ENCODE measurements around the gene MTHFSD. TPM values are rescaled to one million over a fixed set of nuclear protein-coding genes. Genes with fewer than 3 reads are reported as not detected.

Gene MTHFSD
- total and polyA plus RNA-seq, 2 of the 8 experiments (the other 6 are each of a cell fraction or from before 2014, with no cell fraction given): 7.1 to 9.8 TPM

DNA sequence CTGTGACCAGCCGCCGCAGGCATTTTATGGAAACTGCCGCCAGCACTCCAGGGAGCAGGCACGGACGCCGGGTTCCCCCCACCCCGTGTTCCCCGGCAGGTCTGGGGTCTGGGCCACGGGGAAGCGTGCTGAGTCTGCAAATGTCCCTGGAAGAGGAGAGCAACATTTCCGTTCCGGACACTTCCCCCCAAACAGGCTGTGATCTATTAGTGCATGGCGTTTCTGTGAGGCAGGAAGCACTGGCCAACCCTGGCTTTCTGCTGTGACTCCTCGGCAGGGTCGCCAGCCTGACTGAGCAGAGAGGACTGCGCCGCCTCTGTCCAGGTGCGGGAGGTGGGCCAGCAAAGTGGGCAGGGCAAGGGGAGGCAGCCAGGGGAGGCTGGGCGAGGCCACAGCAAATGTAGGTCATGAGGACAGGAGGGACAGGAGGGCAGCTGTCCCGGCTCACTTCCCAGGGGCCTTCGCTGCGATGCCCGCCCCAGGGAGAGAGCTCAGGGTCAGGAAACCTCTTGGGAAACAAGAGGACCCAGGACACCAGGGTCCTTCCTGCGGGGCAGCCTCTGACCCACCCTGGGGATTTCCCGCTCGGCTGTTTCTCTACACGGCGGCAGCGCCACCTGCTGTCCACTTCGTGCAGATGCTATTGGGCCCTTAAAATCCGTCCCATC lies 35.3 kb downstream of the MTHFSD start:
- Histone ChIP-seq H3K27ac (ENCODE audit: low read depth, low read length) (no peak overlapping the region), H3K4ac (replicated peaks; ENCODE audit: insufficient read length, low read depth, low read length) (peak overlapping the region; percentile 23), H4K8ac (ENCODE audit: extremely low read depth, insufficient read depth, low read length) (peak overlapping the region; percentile 72; the same call in 1 of the 2 replicates), H3K79me2 (ENCODE audit: control insufficient read depth in 1 of 2, insufficient read depth in 2 of 2, low read length in 2 of 2) (no peaks in the 10 kb centered on the region), H4K91ac (replicated peaks; ENCODE audit: insufficient read length, low read length) (no peak overlapping the region), H3K18ac (ENCODE audit: extremely low read depth, low read length) (no peak overlapping the region; the same call in 1 of the 2 replicates), H2AFZ (ENCODE audit: low read length) (no peak overlapping the region), H3K36me3 (ENCODE audit: control insufficient read depth in 2 of 4, insufficient read depth in 4 of 4, low read length in 3 of 4) (no peaks in the 10 kb centered on the region), H2BK12ac (ENCODE audit: low read depth, low read length) (no peak overlapping the region), H3K23me2 (ENCODE audit: low read depth, low read length) (no peaks in the 10 kb centered on the region; the same call in 1 of the 2 replicates), H3K23ac (ENCODE audit: insufficient read length) (no peak overlapping the region), H3K9ac (replicated peaks in 1 of 4; ENCODE audit: extremely low read depth in 1 of 4, low read depth in 3 of 4, low read length in 3 of 4) (no peak overlapping the region), H2BK15ac (ENCODE audit: low read length) (no peak overlapping the region; the same call in 1 of the 2 replicates), H3K79me1 (ENCODE audit: low read depth, low read length) (no peaks in the 10 kb centered on the region), H3K56ac (replicated peaks; ENCODE audit: insufficient read length, low read depth, low read length) (no peak overlapping the region), H3K27me3 (replicated peaks in 1 of 4; ENCODE audit: control insufficient read depth in 3 of 4, extremely low read depth in 1 of 4, insufficient read depth in 3 of 4, low read length in 3 of 4) (peaks cover 41 to 55% (median 47%) of the 10 kb centered on the region in 4 experiments), H2BK120ac (replicated peaks; ENCODE audit: low read depth, low read length) (no peak overlapping the region), H3K4me3 (ENCODE audit: extremely low read depth in 1 of 4, insufficient read depth in 2 of 4, low read depth in 3 of 4, low read length in 4 of 4) (no peak overlapping the region), H2AK5ac (ENCODE audit: low read depth, low read length) (no peak overlapping the region), H3K14ac (ENCODE audit: insufficient read length) (no peak overlapping the region), H4K20me1 (replicated peaks in 1 of 2; ENCODE audit: control insufficient read depth in 1 of 2, insufficient read depth in 2 of 2, low read length in 2 of 2) (peaks cover 9% of the 10 kb centered on the region in 2 experiments), H4K5ac (ENCODE audit: insufficient read length, low read depth, low read length) (no peak overlapping the region), H2BK5ac (ENCODE audit: low read depth, low read length) (no peak overlapping the region), H3K4me2 (ENCODE audit: insufficient read depth in 1 of 2, low read depth in 2 of 2, low read length in 2 of 2) (peak overlapping the region in 1 of 2 experiments; percentile 30; a peak in 1 of 4 replicates), H3K4me1 (replicated peaks in 1 of 4; ENCODE audit: control insufficient read depth in 3 of 4, insufficient read depth in 4 of 4, low read length in 3 of 4) (peaks cover 3 to 9% (median 5%) of the 10 kb centered on the region in 4 experiments; a peak in 6 of 7 replicates), H3K9me3 (ENCODE audit: insufficient read depth in 2 of 2, low read depth in 1 of 2, low read length in 1 of 2) (no peaks in the 10 kb centered on the region; a peak in 1 of 4 replicates), H2BK20ac (ENCODE audit: low read length) (no peak overlapping the region)
- WGBS, 2 experiments (ENCODE audit: extremely low coverage in 1 of 2, insufficient coverage in 1 of 2, insufficient read length in 1 of 2, insufficient replicate concordance in 2 of 2, low coverage in 1 of 2, low lambda C conversion rate in 2 of 2, missing lambda C conversion rate in 1 of 2): 40% methylated on average over 28 of the region's 31 CpGs; no CpG with 5 or more reads in 1 of the 2 experiments
- DNase-seq (ENCODE audit: low read depth in 1 of 2, low spot score in 2 of 2) (peak in 1 of 2 experiments; percentile 87), FAIRE-seq (peak; percentile 89)
- ChIA-PET CTCF (ENCODE audit: partially characterized antibody) (interaction anchor here (0.6 to 6.0 kb wide), 28 partner anchors 8 to 1905 kb away, joined by 3 to 84 read pairs (median 4); no protein-coding TSS in a partner anchor), POLR2A (ENCODE audit: partially characterized antibody) (no interaction called here)
- TF ChIP-seq ZNF274 (IDR thresholded peaks at IDR 0.05; ENCODE audit: borderline replicate concordance, extremely low read depth, low read length) (no peak), GABPA (IDR thresholded peaks at IDR 0.05; ENCODE audit: borderline replicate concordance, insufficient read depth, low read length) (0 out of 2 replicates have a peak, but pooled peaks have one; percentile 13), POLR2AphosphoS5 (IDR thresholded peaks at IDR 0.05; ENCODE audit: low read depth, low read length) (no peak), RAD21 (IDR thresholded peaks at IDR 0.05 in 1 of 2, conservative IDR thresholded peaks at IDR 0.05 in 1 of 2; ENCODE audit: low read depth in 2 of 2, low read length in 2 of 2) (peak; percentile 86 to 90), ATF2 (IDR thresholded peaks at IDR 0.05; ENCODE audit: low read length) (0 out of 2 replicates have a peak, but pooled peaks have one; percentile 23)
- TF ChIP-seq, protein P1, sequence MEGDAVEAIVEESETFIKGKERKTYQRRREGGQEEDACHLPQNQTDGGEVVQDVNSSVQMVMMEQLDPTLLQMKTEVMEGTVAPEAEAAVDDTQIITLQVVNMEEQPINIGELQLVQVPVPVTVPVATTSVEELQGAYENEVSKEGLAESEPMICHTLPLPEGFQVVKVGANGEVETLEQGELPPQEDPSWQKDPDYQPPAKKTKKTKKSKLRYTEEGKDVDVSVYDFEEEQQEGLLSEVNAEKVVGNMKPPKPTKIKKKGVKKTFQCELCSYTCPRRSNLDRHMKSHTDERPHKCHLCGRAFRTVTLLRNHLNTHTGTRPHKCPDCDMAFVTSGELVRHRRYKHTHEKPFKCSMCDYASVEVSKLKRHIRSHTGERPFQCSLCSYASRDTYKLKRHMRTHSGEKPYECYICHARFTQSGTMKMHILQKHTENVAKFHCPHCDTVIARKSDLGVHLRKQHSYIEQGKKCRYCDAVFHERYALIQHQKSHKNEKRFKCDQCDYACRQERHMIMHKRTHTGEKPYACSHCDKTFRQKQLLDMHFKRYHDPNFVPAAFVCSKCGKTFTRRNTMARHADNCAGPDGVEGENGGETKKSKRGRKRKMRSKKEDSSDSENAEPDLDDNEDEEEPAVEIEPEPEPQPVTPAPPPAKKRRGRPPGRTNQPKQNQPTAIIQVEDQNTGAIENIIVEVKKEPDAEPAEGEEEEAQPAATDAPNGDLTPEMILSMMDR (IDR thresholded peaks at IDR 0.05; ENCODE audit: control extremely low read depth in 1 of 3, insufficient read depth in 1 of 3, low read depth in 1 of 3, low read length in 3 of 3): peak; percentile 79 to 88 (median 83)

Data from H1 (cell line).